Activated naive CD4-positive, alpha-beta T cell (primary cell): ENCODE measurements around the gene RTN4IP1.
"Not testable (repeated sequence)": the region's sequence is repeated elsewhere in the genome, so short reads cannot be mapped to it uniquely, and the experiment has no call there.

Experiments
- DNase-seq, 4 experiments: peaks; one replicate each; lab custom pipeline; 2025; lab: John Stamatoyannopoulos, UW

The RTN4IP1 gene

DNA sequence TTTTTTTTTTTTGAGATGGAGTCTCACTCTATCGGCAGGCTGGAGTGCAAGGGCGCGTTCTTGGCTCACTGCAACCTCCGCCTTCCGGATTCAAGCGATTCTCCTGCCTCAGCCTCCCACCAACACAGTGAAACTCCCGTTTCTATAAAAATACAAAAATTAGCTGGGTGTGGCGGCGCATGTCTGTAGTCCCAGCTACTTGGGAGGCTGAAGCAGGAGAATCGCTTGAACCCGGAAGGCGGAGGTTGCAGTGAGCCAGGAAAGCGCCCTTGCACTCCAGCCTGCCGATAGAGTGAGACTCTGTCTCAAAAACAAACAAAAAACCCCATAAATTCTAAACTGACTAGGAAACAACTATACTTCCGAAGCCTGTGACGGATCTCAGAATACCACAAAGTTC is 1.5 kb downstream of the RTN4IP1 start:
- DNase-seq: not testable (repeated sequence)

DNA sequence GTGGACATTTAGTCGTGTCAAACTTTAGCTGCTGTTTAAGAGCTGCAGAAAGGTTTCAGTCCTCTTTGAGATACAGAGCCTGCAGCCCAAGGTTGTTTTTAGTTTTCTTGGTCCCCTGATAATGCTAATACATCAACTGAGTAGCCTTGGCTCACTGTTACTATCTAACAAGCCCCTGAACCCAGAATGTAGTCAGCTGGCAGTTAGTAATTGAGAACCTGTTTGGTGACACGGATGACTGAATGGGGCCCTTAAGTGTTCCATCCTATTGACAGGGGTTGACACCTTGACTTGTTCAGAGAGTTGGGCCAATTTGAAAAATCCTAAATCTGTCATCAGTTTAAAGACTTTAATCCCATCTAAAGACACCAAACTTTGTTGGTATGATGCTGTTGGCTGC is 2.8 kb downstream of the RTN4IP1 start:
- no peak for DNase-seq

DNA sequence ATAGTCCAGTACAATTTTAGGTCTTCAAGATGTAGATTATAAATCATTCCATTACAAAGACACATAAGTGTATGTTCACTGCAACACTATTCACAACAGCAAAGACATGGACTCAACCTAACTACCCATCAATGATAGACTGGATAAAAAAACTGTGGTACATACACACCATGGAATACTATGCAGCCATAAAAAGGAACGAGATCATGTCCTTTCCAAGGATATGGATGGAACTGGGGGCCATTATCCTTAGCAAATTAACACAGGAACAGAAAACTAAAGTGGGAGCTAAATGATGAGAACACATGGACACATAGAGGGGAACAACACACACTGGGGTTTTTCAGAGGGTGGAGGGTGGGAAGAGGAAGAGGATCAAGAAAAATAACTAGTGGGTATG is 6.3 kb downstream of the RTN4IP1 start:
- no peak for DNase-seq

DNA sequence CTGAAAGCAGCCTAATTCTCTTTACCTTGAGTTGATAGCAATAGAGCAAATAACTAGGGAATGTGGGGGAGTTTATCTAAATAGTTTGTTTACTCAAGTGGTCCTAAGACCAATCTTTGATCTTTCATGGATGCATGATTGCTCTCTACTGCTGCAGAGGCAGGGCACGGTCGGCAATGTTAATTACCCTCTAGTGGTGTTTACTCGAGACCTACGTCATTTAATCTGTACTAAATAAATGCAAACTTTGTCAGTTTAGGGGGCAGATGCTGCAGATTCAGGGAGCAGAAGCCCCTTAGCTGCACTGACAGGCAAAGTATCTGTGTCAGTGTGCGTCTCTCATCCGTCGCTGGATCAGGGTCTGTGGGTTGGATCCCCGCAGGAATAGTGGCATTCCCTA is 6.9 kb downstream of the RTN4IP1 start:
- DNase-seq: no peak

DNA sequence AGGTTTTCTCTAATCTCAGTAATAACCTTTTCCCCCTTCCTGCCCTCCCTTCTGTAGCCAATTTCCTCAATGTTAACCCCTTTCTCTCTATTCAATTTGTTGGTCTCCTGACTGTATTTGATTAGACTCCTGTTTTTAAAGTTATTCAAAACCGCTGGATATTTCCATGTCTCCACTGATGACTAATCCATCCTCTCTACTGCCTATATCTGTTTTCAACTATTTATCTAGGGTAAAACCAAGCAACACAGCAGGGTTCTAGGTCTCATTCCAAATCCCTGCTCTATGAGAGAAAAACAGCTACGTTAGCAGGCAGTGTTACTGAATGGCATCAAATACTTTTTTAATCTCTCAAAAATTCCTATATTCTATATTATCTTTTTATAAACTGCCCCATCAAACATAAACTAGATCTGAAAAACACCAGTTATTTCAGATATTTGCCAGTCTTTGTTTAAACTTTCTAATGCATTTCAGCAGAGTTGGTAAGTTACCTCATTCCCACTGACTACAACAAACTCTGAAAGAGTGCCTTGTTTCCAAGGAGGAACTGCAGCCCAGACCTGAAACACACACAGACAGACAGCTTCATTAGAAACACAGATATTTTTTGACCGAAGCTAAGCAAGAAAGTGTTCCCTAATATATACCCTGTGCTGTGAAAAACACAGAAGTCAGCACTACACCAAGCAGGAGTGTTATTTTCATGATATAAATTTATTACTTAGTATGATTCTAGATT is 8.2 kb downstream of the RTN4IP1 start:
- no peak for DNase-seq

DNA sequence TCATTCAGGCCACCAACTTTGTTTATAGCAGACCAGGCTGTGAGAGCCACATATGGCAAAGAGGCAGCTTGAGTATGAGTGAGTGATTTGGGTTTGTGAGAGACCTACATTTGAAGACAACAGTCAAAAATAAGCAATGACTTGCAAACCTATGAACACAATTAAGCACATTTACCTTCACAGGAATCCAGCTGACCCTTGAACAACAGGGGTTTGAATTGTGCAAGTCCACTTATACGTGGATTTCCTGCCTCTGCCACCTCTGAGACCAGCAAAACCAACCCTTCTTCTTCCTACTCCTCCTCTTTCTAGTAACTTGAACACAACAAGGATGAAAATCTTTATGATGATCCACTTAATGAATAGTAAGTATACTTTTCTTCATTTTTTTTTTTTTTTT is 10.1 kb downstream of the RTN4IP1 start:
- DNase-seq: no peak

DNA sequence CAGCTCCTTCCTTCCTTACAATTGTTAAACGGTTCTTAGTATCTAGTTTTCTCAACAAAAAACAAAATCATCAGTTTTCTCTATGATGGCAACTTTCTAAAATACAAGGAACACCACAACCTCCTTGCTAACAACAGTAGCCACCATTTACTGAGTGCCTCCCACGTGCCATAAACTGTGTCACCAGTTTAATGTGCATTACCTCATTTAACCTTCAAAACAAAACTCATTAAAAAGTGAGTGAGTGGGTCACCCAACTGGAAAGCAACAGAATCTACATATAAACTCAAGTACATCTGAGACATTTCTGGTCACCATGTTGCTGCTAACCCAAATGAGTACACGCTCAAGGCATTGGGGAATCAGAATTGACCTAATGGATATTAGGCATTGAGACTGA is 11.0 kb downstream of the RTN4IP1 start:
- no peak for DNase-seq

DNA sequence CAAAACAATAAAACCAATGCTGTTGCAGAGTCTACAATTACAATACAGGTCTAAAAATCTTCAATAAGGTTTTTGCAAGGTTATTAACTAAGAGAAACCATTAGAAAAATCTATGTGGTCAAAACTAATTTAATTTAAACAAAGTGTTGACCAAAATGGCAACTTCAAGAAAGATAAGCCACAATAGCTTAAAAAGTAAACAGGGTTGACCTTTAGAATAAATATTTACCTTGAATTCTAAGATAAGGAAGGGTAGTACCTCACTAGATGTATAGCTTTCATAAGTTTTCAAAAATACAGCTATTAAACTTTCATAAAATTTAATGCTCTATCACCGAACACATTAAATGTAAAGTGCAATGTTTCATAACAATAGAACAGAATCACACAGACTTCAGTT is 11.4 kb downstream of the RTN4IP1 start:
- DNase-seq: no peak

DNA sequence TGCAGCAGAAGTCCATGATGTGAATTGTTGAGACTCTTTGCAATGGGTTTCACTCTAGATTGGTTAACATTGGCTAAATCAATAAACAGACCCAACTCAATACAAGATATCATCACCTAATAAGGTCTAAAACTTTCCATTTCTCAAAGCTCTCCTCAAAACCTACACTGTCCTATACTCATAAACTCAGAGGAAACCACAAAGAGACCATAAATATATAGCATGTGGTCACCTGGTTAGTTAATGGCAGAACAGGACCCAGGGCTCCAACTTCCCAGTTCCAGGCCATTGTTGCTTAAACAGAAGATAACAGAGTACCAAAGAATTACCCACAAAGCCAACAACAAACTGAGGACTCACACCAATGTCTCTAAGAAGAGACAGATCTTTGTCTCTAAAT is 12.0 kb downstream of the RTN4IP1 start:
- DNase-seq: no peak

DNA sequence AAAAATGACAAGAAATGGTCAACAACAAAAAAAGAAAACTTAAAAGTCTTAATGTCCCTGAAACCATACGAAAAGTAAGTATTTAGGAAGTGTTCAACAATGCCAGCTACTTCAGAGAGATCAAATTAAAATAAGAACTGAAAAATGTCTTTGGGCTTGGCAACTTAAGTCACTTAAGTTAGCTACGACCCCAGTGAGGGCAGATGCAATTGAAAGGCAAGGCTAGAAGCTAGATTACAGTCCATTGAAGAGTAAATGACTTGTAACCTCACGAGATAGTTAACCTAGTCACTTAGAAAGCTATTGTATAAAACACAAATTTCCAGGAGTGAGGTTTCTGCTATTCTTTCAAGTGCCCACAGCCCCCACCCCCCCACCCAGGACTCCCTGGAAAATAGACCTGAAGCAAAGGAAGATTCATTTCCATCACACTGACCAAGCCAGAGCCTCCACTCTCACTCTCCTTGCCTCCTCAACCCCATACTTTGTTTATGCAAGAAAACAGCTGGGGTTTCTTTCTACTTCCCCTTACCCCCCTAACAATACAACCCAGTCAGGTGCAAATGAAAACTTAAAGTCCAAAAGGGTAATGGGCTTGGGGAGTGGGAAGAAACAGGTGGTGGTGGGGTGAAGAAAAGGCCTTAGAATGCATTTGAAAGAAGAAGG is 14.6 kb downstream of the RTN4IP1 start:
- no peak for DNase-seq

DNA sequence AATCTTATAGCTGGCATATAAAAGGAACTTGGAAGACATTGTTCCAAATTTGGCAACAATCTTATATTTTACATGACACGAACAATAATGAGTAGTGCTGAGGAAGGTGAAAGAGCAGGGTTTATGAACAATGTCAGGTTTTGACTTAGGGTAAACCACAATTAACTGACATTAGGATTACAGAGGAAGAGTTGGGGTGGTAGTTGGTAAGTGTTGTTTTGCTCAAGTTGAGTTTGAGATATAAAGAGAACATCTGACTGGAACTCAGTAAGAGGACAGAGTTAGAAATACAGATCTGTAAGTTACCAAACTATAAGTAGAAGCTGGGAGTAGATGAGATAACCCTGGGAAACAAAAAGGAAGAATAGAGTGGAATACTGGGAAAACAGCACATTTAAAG is 15.1 kb downstream of the RTN4IP1 start:
- no peak for DNase-seq

DNA sequence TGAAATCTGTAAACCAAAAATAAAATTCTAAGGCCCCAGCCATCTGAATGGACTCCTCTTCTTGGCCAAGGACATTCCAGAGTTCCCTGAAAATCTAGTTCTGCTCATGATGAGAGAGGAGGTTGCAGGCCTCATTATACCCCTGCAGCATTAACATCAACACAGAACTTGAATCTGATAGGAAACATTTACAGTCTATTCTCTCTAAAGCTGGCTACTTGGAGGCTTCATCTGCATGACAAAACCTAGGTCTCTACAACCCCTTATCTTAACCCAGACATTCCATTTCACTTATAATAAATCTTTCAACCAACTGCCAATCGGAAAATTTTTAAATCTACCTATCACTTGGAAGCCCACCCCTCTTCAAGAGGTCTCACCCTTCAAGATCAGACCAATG is 15.7 kb downstream of the RTN4IP1 start:
- DNase-seq: no peak

DNA sequence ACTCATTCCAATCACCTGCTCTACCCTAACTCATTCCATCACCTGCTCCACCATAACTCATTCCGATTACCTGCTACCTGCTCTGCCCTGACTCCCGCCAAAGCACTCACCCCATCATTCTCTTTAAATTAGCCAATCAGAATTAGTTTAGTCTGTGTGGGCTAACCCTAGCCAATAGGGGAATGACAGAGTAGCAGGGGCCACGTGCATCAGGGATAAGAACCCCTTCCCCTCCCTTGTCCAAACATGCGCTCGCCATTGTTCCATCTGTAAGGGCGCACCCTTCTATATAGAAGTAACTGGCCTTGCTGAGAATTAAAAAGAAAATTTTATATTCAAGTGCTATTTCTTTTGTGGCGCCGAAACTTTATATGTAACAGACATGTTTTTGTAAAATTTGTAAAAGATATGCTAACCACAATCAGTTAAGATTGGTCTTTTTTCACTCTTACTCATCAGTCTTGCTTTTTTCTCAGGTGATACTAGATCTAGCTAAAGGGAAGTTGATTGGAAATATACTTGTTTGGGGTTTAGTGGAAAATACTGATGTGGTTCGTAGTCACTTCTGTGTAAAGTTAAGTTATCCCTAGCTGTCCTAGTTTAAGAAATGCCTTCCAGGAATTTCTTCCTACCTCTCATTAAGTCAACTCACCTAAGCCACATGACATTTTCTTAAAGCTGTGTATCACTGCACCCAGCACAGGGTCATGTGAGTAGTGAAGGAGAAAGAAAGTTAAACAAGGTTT is 16.5 kb downstream of the RTN4IP1 start:
- no peak for DNase-seq

DNA sequence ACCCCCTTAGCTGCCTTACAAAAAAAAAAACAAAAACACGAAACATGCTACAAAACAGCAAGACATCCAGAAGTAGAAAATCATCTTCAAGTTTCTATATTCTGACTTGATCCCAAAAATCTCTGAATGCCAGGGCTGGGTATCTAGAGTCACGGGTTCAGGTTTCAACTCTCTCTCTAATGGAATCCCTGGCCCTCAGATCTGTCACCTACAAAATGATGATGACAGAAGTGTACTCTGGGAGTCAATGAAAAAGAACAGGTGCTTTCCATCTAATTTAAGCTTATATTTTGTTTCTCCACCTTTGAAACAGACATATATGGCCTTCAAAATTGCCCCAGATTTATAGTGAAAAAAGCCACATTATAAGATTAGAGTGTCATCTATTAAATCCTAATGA is 18.3 kb downstream of the RTN4IP1 start:
- DNase-seq: no peak

DNA sequence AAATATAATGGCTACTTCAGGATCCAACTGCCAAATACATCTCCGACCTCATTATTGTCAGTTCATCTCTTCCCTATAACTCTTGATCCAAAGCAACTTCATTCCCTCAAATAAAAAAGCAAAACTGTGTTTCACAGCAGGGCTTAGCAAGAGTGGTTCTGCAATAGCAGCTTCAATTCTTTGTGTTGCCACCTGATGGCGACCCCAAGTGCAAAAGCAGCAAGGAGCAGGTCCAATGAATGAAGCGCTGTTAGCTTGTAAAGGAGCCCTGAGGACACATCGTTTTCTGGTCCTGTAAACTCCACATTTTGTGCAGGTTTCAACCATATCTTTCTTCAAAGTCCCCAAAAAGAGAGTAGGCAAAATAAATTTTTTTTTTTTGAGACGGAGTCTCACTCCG is 19.6 kb downstream of the RTN4IP1 start:
- no peak for DNase-seq

DNA sequence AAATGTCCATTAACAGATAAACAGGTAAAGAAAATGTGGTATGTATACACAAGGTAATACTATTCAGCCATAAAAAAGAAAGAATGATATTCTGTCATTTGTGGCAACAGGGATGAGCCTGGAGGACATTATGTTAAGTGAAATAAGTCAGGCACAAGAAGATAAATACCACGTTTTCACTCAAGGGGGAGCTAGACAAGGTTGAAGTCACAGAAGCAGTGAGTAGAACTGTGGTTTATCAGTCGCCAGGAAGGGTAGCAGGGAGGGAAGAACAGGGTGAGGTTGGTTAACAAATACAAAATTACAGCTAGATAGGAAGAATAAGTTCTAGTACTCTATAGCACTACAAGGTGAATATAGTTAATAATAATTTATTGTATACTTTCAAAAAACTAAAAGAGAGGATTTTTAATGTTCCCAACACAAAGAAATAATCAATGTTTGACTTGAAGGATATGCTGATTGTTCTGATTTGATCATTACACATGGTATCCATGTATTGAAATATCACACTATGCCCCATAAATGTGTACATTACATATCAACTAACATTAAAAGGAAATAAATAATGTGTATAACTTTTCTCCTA is 21.1 kb downstream of the RTN4IP1 start:
- DNase-seq: no peak

DNA sequence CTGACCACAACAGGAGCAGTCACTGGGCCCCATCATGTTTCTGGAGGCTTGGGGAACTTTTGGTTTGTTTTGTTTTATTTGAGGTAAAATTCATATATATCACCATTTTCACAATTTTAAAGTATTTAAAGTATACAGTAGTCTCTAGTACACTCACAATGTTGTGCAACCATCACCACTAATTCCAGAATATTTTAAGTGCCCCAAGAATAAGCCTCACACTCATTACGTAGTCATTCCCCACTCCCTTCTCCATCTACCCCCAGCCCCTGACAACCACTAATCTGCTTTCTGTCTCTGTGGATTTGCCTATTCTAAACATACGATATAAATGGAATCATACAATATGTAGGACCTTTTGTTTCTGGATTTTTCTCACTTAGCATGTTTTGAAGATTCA is 29.0 kb downstream of the RTN4IP1 start:
- no peak for DNase-seq

DNA sequence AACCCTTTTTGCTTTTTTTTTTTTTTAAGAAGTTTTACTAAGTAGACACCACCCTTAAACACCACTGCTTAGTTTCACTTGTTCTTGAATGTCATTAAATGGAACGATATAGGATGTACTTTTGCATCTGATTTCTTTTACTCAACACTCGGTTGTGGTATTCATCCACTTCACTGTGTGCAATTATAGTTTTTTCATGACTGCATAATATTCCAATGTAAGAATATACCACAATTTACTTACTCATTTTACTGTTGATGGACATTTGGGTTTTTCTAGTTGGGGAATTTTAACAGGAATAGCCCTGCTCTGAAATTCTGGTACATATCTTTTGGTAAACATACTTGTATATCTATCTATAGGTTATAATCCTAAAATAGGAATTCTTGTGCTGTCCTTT is 29.9 kb downstream of the RTN4IP1 start:
- no peak for DNase-seq

DNA sequence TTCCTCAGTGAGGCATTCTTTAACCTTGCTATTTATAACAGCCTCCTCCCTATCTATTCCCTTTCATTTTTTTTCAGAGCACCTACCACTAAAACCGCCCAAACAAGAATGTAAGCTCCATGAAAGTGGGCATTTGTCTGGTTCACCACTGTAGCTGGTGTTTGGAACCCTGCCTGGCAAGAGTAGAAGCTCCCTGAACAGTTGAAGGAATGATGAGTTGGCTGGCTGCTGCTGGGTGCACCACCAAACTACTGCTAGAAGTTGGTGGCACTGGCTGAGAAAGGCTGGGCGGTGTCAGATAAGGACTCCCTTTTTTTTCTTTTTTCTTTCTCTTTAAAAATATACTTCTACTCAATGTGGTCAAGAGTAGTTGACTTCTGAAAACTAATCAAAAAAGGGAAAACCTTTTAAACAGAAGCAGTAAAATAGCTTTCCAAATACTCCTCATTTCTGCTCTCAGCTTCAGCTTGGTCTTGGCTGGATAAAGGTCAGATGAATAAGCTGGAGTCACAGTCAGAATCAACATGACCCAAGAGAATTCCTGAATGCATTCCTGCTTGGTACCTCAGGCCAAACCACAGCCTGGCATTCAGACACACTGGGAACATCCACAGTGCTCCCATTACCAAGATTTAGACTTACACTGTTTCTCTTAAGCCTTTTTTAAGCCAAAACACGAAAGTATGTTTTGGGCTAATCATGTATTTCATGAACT is 38.0 kb downstream of the RTN4IP1 start:
- no peak for DNase-seq

DNA sequence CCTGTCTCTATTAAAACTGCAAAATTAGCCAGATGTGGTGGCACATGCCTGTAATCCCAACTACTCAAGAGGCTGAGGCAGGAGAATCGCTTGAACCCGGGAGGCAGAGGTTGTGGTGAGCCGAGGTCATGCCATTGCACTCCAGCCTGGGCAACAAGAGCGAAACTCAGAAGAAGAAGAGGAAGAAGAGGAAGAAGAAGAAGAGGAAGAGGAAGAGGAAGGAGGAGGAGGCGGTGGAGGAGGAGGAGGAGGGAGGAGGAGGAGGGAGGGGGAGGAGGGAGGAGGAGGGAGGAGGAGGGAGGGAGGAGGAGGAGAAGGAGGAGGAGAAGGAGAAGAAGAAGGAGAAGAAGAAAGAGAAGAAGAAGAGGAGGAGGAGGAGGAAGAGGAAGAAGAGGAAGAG is 40.4 kb downstream of the RTN4IP1 start:
- DNase-seq: not testable (repeated sequence)

DNA sequence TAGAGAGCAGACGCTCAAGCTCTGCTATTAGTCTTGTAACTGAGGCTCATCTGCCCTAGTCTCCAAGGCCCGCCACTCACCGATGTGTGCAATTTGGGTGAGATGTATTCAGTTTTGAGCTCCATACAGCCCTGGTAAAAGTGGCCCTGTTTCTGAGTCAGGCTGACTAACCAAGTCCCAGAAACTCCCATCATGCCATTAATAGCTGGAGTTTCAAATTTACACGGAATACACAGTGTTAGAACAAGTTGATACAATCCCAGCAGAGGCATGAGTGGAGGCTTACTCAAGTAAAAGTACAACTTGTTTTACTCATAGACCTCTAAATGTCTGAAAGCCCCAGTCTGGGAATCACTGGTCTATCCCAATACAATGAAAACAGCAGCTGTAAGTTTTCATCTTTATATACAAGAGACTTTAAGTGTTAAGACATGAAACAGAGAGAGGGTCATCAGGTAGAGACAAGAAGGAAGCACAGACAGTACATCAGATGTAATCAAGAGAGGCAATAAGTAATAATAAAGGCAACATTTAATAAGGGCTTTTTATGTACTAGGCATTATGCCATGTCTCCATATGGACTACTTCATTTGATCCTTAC is 42.4 kb downstream of the RTN4IP1 start:
- DNase-seq: no peak

DNA sequence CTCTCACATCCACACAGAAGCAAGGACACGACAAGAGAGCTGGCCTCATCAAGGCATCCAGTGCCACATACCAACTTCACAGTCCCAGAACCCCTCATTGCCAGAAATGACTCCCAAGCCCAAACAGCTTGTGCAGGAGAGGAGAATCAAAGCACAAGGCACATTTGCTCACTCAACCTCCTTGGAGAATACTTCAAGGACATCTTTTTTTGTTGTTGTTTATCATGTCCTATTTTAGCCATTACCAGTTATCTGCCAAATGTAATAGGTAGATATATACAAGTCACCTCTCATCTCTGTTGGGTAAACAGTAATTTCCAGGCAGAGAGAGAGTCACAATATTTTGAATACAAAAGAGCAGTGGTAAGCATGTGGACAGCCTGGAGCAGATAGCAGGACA is 47.8 kb downstream of the RTN4IP1 start:
- no peak for DNase-seq
